Fibroblast of villous mesenchyme (primary cell): Measurements from ENCODE around the gene F12. TPM values are rescaled to one million over a fixed set of nuclear protein-coding genes. Genes with fewer than 3 reads are reported as not detected.

Source experiments
- DNase-seq: peaks from one replicate; pipeline ENCODE4 v3.0.0-alpha.2; 2010; ENCODE audit warnings: low read depth
- H3K4me3 ChIP-seq: 2 replicates; pipeline ENCODE4 v1.5.1; 2011; ENCODE audit warnings: low read depth, mild to moderate bottlenecking, low read length
- CTCF ChIP-seq: IDR thresholded peaks from 2 replicates; pipeline ENCODE4 v1.5.1; 2012; ENCODE audit warnings: low read depth, mild to moderate bottlenecking, low read length; ENCODE audit not compliant: insufficient read depth
- total RNA-seq: library from RNA; depleted of rRNA; stranded (reverse); fragments of >200 nt; gene quantifications from 2 replicates; pipeline ENCODE4 v1.2.3, GENCODE V29; 2012

F12 gene
- total RNA-seq, 1 donor = 0.43 TPM

- no peak for DNase-seq
- TF ChIP-seq CTCF = no peak
- H3K4me3 ChIP-seq = no peak overlapping the region
Measured at GRCh38 chr5:177450667-177451424, 41.5 kb upstream of the F12 start.

DNA sequence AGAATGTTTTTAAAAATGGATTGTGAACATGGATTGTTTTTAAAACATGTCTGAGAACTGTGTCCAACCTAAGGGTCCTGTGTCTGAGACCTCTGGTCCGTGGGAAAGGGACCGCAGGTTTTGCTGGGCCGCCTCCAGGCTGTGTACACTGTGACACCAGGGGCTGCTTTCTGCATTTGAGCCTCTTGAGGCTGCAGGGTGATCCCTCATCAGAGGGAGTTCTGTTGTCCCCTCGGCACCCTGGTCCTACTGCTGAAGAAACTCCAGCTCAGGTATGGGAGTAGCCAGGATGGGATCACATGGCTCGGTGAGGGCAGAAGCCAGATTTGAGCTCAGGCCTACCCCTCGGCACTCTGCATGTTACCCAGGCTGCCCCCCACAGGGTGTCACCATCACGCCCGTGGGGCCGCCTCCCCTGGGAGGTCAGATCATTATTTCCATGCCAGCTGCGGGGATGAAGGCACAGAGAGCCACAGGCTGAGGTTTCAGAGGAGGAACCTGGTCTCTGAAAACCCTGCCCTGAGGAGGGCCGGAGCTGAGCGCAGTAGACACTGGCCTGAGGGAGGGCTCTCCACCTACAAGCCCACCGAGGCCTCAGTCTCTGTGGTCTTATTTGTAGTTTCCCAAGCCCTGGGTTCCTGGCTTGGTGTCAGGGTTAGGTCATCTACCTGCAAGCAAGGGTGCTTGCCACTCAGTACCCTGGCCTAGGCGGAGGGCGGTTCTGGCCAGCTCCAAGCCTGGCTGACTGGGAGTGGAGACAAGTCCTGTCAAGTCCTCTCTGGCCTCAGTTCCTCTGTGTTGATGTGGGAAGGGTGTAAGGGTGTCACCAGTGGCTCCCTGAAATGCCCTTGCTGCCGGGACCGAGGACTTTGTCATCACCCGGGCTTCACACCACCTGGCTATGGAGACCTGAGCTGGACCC, 40.0 kb upstream of the F12 start:
- no peak overlapping the region for H3K4me3 ChIP-seq
- DNase-seq = no peak
- no peak for TF ChIP-seq CTCF

DNA sequence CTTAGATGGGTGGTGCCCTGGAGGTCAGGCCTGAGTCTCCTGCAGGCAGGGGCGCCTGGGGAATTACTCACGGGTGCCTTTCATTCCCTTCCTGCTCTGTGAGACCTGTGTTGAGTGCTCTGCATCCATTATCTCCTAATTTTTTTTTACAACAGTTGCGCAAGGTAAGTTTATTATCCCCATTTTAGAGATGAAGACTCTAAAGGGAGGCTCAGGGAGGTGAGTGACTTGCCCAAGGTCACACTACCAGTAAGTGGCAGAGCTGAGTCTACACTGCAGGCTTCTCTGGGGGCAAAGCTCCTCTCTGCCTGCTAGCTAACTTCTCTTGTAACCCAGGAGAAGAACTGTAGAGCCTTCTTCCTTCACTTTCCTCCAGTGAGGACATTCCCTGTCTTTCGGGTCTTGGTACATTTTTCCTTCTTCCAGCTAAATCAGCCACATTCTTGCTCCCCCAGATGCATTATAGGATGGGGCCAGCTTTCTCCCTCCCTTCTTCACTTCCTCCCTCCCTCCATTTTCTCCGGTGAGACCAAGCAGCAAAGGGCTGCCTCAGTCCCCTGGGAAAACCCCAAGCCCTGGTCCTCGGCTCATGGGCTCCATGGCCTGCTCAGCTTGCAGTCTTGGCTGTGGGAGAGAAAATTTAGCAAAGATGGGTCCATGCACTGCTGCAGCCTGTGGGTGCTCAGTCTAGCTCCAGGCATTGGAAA, 39.0 kb upstream of the F12 start:
- no peak for TF ChIP-seq CTCF
- H3K4me3 ChIP-seq = no peak overlapping the region
- DNase-seq = no peak

- H3K4me3 ChIP-seq = peak overlapping the region; percentile 23
- TF ChIP-seq CTCF = no peak
- peak; percentile 67 for DNase-seq
Measured at GRCh38 chr5:177447611-177448243, 38.4 kb upstream of the F12 start.

DNA sequence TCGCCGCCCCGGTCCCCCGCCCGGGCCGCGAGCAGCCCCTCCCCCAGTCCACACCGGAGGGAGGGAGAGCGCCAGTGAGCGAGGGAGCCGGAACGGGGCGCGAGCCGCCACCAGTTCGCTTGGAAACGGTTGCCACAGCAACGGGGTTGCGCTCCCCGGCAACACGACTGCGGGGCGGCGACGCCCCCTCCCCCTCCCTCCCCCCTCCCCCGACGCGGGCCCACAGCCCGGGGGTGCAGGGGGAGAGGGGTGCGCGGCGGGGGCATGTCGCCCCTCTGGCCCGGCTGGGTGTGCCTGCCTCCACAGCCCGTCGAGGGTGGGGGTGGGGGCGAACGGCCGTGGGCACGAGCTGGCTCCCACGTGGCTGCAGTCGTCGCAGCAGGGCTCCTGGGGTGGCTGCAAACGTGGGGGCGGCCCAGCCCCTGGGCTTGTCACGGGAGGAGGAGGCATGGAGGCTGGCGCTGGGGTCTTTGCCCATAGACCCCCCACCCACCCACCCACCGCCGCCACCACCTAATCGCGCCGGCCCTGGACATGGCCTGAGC, 37.8 kb upstream of the F12 start:
- DNase-seq = peak; percentile 42

More for the DNA sequence above, 37.8 kb upstream of the F12 start:
- TF ChIP-seq CTCF = no peak
- peak overlapping the region; percentile 72 for H3K4me3 ChIP-seq
